ENCODE results near the gene ARL5C.
A peak's percentile ranks its signal among the peaks of the same experiment; 100 is the strongest.
"Not testable (repeated sequence)": the region's sequence is repeated elsewhere in the genome, so short reads cannot be mapped to it uniquely, and the experiment has no call there.

The ARL5C gene

DNA sequence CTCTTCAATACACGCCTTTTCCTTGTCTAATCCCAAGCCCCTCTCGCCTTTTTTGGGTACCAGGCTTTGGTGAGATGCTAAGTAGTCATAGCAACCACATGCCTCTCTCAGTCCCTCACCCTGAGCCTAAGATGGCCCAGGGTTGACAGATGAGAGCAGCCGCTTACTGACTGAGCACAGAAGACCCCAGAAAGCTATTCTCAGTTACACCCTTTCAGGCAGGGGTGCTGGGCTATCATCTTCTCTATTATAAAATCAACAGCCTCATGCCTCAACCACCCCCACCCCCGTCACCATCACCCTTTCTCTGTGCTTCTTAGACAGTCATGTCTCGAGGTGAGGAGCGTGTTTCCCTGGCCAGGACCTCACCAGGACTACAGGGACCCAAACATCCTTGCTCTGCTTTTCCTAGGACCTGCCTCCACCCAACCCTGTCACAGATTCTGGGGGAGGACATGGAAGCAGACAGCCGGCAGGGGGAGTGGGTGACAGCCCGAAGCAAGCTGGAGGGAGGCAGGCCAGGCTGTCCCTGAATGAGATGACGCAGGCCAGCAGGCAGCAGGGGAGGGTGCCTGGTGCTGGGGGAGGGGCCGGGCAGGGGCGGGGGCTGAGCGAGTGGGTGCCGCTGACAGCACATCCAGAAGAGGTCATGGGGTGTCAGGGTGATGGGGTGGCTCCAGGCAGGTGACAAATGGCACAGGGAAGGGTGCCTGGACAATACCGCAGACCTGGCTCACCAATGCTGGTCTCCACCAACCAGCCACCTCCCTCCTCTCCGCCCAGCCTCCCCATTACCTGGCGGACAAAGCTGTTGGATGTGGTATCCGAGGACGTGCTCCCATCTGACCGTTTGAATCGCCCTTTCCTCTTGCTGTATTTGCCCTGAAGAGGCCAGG is 28.4 kb upstream of the ARL5C start:
- peak in 1 of 3 donors; percentile 14 for DNase-seq

GRCh38 chr17:39193346-39193745 is 27.4 kb upstream of the ARL5C start:
- no peak for DNase-seq

- no peak for DNase-seq
Measured at GRCh38 chr17:39192901-39193300, 26.9 kb upstream of the ARL5C start.

DNA sequence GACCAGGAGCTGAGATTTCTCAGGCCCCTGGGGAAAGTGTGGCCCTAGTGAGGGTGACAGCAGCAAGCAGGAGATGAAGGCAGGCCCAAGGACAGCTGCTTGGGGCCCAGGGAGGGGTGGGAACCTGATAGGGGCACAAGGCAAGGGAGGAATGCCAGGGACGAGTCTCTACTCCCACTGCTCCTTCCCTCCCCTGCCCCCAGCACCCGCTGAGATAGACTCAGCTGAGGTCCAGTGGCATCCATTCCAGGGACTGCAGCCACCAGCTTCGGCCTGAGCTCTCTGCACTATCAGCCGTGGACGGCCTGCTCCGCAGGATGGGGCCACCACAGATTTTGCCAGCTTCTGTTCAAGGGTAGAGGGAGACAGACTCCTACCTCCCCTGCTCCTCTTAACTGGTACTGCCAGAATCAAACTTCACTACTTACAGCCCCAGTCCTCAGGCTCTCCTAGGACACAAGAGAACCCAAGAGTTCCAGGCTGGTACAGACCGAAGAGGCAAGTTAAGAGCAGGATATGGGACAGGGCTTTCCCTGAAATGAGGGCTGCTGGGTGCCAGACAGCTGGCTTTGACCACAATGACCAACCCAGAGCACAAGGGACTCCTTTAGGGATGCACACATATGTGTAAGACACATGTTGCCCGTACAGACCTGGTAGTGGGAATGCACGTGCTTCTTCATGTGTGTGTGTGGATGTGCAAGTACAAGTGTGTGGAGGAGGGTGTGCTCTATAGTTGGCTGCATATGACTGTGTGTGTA is 26.0 kb upstream of the ARL5C start:
- no peak for DNase-seq

GRCh38 chr17:39187152-39187830 is 21.3 kb upstream of the ARL5C start:
- no peak for DNase-seq

GRCh38 chr17:39186481-39187002 is 20.6 kb upstream of the ARL5C start:
- no peak for DNase-seq

DNA sequence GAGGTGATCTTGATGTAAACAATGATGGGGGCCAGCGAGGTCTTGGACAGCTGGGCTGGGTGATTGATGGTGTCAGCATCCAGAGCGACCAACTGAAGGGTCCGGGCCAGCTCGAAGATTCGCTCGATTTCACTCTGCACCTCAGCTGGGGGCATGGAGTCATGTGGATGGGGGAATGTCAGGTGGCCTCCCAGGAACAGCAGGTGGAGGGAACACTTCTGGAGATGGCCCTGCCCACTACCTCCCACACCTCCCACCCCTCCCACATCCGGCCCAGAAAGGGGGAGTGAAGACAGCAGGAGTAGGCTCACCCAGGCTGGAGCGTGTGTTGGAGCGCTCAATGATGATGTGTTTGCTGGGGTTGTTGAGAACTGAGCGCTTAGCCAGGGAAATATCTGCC is 17.8 kb upstream of the ARL5C start:
- no peak for DNase-seq

GRCh38 chr17:39183045-39183444 is 17.1 kb upstream of the ARL5C start:
- DNase-seq = no peak

GRCh38 chr17:39181303-39181702 is 15.3 kb upstream of the ARL5C start:
- no peak for DNase-seq

DNA sequence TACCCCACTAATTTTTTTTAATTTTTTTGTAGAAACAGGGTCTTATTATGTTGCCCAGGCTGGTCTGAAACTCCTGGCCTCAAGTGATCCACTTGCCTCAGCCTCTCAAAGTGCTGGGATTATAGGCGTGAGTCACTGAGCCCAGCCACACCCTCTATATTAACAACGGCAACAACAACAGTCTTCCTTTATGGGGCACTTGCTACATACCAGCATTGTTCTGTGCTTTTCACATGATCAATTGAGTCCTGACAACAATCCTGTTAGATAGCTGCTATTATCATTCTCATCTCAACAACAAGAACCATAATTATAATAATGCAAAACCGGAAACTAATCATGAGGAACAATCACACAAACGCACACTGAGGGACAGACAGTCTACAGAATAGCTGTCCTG is 12.6 kb upstream of the ARL5C start:
- DNase-seq = peak in 1 of 3 donors; percentile 14

DNA sequence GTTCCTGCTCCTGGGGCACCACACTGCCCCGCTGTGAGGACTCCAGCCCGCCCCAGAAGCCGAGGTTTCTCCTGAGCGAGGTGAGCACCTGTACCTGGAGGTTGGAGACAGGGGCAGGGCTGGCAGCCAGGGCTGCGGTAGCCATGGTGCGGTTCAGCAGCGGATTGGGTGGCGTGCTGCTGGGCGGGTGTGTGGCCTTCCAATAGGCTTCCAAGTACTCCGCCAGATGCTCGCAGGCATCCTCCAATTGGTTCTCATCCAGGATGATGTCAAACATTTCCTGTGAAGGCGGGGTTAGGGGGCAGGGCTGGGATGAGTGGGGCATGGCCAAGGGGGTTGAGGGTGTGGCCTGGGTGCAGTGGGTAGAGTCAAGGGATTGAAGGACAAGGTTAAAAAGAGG is 11.3 kb upstream of the ARL5C start:
- no peak for DNase-seq

- peak; percentile 50 to 68 (median 53) for DNase-seq
Measured at GRCh38 chr17:39175695-39176093, 9.7 kb upstream of the ARL5C start.

DNA sequence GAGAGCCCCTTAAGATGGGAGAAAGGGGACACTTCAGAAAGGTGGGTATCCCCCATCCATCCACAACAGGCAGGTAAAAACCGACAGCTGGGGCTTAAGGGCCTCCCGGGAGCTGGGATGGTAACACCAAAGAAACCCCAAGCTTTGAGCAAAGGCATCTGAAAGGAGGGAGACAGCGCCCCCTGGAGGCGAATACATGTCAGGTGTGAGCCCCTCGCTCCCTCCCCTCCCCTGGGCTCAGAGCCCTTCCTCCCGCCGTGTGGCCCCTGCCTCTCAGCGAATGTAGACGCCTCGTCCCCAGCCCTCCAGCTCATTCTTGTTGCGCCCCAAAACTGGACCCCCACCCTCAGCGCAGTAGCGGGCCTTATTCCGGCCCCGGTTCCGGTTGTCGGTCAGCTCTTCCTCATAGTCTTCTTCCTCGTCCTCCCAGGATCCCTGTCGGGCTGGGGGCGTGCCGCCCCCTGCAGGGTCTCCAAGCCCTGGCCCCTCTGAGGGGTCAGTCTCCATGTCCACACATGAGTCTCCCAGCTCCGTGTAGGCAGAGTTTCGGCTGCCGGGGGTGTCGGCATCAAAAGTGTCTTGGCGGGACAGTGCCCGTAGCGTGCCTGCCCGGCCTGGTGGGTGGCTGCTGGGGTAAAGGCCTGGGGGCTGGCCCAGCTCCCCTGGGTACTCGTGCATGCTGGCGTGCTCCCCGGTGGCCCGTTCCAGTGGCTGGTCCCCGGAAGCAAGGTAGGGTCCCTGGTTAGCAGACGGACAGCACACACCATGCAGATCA is 9.1 kb upstream of the ARL5C start:
- DNase-seq = peak; percentile 76 to 93 (median 78)

- DNase-seq = no peak
Measured at GRCh38 chr17:39173526-39174274, 7.7 kb upstream of the ARL5C start.

GRCh38 chr17:39173080-39173479 is 7.1 kb upstream of the ARL5C start:
- DNase-seq = no peak

DNA sequence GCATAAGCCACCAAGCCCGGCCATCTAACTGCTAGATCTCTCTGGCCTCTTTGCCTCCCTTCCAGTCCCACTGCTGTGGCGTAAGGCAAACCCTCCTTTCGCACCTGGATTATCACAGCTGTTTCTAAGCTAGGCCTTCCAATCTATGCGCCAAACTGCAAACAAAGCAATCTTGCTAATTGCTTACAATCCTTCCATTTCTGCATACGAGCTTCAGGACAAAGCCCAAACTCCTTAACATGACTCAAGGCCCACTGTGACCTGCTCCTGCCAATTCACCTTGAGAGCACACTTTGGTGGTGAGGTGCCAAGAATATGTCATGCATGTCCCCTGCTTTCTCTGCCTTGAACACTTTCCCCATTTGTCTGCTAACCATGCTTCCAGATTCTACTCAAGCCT is 6.0 kb upstream of the ARL5C start:
- no peak for DNase-seq

DNA sequence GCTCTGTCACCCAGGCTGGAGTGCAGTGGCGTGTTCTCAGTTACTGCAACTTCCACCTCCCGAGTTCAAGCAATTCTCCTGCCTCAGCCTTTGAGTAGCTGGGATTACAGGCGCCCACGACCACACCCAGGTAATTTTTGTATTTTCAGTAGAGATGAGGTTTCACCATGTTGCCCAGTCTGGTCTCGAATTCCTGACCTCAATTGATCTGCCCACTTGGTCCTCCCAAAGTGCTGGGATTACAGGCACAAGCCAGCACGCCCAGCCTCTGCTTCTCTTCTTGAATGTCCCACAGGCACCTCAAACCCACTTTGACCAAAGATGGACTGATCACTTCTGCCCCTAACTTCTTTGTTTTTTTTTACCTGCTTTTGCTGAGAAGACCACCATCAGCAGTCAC is 4.6 kb upstream of the ARL5C start:
- no peak for DNase-seq

GRCh38 chr17:39170109-39170508 is 4.1 kb upstream of the ARL5C start:
- no peak for DNase-seq

GRCh38 chr17:39169518-39169917 is 3.6 kb upstream of the ARL5C start:
- DNase-seq = no peak

- DNase-seq = no peak
Measured at GRCh38 chr17:39169101-39169500, 3.1 kb upstream of the ARL5C start.

DNA sequence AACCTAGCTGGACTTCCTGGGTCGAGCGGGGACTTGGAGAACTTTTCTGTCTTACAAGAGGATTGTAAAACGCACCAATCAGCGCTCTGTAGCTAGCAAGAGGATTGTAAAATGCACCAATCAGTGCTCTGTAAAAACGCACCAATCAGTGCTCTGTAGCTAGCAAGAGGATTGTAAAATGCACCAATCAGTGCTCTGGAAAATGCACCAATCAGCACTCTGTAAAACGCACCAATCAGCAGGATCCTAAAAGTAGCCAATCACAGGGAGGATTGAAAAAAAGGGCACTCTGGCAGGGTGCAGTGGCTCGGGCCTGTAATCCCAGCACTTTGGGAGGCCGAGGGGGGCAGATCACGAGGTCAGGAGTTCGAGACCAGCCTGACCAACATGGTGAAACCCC is 2.5 kb upstream of the ARL5C start:
- not testable (repeated sequence) for DNase-seq

- peak; percentile 50 to 63 (median 55) for DNase-seq
Measured at GRCh38 chr17:39167476-39167875, 1.5 kb upstream of the ARL5C start.
